ENCODE results near the gene ABHD1. TPM values are rescaled to one million over a fixed set of nuclear protein-coding genes. Genes with fewer than 3 reads are reported as not detected.
"Not testable (repeated sequence)": the region's sequence is repeated elsewhere in the genome, so short reads cannot be mapped to it uniquely, and the experiment has no call there.

Gene ABHD1
- total RNA-seq, 1 experiment from 2014 or later: not detected

DNA sequence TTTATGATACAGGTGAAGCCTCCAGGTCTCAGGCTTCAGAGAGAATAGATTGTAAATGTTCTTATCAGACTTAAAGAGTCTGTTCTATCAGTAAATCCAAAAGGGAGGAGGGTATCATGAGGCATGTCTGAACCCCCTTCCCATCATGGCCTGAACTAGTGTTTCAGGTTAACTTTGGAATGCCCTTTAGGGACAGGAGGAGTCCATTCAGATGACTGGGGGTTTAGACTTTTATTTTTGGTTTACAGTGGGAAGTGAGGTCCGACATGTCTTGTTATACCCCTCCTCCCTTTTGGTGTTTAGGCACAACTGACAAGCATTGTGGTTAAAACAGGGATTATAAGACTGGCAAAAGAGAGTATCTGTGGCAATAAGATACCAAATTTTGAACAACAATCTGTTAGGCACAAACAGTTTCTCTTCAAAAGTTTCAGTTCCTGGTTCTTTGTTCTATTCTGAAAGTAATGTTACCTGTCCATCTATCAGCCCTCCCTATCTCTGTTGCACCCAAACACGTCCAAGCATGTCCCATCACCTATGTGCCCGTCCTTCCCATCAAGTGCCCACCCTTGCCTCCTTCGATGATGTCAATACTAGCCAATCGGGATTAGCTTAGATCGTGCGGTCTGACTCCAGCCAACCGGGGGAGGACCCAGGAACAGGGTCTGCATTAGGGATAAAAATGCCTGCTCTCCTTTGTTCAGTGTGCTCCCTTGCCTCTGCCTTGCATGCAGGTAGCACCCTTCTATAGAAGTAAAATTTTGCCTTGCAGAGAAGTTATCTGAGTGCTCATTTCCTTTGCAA lies 41.5 kb downstream of the ABHD1 start:
- no peak for DNase-seq (ENCODE audit: low spot score)

DNA sequence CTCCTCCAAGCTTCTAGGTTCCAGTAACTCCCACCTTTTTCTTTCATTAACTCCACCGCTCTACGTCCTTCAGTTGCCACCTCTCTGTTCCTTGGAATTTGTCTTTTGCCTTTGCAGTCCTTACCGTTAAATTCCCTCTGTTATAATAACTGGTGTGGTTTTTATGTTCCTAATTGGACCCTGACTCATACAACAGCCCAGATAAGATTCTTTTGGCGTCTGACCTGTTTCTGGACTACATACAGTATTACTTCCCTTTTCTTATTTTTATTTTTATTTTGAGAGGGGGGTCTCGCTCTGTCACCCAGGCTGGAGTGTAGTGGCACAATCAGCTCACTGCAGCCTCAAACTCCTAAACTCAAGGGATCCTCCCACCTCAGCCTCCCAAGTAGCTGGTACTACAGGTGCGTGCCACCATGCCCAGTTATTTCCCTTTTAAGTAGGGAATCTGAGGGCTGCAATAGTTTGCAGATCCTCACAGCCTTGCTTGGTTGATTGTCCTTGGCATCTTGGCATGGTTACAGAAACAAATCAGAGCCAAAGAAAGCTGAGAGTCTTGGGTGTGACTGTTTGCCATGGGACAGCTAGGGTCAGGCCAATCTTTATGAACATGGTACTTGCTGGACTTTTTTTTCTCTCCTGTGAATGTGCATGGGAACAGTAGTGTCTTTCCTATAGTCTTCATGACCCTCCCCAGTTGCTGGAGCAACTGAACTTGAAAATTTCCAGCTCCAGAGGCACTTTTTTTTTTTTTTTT lies 47.1 kb downstream of the ABHD1 start:
- DNase-seq (ENCODE audit: low spot score): no peak

DNA sequence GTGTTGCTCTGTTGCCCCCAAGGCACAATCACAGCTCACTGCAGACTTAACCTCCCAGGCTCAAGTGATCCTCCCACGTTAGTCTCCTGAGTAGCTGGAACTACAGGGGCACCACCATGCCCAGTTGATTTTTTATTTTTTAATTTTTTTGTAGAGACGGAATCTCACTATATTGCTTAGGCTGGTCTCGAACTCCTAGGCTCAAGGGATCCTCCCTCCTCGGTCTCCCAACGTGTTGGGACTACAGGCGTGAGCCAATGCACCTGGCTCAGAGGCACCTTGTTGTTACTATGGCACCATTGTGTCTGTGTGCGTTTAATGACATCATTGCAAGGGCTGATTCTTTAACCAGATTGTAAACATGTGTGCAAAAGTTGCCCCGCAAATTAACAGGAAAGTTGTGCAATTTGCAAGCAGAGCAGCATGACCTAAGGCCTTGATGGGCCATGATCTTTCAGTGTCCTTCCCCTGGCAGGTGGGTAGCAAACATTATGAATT lies 47.8 kb downstream of the ABHD1 start:
- no peak for DNase-seq (ENCODE audit: low spot score)

DNA sequence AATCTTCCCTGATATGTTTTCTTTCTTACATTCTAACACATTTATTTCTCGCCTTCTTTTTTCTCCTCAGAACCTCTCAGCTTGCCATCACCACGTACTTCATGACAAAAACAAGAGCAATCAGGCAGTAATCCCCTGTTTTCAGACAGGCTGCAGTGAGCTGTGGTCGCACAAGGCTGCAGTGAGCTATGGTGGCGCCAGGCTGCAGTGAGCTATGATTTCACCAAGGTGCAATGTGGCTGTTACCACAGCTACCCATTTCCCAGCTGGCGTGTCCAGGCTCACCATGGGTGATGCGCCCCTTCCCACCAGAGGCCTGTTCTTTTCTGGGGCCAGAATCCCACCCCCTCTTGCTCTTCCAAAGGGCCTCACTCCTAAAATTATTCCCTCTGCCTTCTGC lies 51.0 kb downstream of the ABHD1 start:
- no peak for DNase-seq (ENCODE audit: low spot score)

DNA sequence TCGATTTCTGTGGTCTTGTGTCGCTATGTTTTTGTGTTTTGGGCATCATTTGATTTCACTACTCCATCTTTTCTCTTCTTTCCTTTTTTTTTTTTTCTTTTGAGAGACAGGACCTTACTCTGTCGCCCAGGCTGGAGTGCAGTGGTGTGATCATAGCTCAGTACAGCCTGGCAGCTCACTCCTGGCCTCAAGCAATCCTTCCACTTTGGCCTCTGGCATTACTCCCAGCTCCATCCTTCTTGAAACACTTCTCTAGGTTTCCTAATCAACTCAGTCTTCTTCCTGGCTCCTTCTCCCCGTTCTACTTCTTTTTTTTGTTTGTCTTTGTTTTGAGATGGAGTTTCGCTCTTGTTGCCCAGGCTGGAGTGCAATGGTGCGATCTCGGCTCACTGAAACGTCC lies 51.7 kb downstream of the ABHD1 start:
- no peak for DNase-seq (ENCODE audit: low spot score)

DNA sequence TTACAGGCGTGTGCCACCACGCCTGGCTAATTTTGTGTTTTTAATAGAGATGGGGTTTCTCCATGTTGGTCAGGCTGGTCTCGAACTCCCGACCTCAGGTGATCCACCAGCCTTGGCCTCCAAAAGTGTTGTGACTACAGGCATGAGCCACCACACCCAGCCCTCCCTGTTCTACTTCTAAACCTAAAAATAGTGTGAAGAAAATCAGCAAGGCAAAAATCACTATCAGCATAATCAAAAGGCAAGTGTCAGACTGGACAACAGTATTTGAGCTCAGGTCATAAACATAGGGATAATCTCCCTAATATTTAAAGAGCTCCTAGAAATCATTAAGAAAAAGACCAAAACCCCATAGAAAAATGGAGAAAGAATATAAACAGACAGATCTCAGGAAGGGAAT lies 52.2 kb downstream of the ABHD1 start:
- DNase-seq (ENCODE audit: low spot score): not testable (repeated sequence)

DNA sequence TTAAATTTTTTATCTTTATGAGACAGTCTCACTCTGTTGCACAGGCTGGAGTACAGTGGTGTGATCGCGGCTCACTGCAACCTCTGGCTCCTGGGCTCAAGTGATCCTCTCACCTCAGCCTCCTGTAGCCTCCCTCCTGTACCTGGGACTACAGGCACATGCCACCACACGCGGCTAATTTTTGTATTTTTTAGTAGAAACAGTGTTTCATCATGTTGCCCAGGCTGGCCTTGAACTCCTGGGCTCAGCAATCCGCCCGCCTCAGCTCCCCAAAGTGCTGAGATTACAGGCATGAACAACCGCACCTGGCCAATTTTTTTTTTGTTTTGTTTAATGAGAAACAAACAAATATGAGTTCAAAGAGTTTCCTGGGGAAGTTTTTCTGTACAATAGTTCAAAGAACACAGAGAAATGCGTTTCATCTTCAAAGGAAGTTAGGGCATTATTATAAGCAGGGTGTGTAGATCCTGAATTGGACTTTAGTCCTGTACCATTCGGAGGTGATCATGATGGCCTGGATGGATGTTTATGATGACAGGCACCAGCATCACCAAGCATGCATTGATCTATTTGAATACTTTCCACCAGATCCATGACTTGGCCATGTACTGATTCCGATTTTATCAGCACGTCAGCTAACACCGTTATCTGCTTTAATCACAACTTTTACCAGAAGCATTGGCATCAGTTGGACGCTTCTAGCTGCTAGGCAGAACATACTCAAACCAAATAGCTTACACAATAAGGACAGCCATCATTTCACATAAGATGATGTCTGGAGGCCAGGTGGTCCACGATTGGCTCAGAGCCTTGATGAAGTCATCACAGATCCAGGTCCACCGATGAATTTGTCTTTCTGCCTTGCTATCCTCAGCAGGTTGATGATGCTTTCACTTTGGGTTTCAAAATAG lies 54.1 kb downstream of the ABHD1 start:
- DNase-seq (ENCODE audit: low spot score): no peak

DNA sequence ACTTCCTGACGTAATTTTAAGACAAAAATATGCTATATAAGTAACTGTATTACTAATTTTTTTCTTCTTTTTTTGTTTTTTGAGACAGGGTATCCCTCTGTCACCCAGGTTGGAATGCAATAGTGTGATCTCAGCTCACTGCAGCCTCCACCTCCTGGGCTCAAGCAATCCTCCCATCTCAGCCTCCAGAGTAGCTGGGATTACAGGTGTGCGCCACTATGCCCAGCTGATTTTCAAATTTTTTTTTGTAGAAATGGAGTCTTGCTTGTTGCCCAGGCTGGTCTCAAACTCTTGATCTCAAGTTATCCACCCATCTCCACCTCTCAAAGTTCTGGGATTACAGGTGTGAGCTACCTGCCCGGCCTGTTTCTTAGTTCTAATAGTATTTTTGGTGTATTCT lies 54.9 kb downstream of the ABHD1 start:
- DNase-seq (ENCODE audit: low spot score): no peak

DNA sequence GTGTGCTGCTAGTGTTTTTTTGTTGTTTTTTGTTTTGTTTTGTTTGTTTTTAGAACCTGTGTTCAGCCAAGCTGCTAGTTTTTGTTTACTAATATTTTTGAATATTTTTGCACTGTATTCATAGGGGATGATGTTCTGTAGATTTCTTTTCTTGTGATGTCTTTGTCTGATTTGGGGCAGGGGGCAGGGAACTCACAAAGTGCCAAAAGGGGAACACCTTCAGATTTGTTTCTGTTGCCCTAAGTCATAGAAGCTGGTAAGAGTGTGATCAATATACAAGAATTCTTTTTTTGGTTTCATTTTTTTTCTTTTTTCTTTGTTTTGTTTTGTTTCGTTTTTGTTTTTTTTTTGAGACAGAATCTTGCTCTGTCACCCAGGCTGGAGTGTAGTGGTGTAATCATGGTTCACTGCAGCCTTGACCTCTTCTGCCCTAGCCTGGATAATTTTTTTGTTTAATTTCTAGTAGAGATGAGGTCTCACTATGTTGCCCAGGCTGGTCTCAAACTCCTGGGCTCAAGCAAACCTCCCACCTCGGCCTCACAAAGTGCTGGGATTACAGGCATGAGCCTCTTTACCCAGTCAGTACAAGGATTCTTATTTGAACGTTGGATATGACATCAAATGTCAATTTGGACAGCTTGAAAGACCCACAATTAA lies 55.9 kb downstream of the ABHD1 start:
- DNase-seq (ENCODE audit: low spot score): no peak

Other genes starting within 250 kb of the ABHD1 start
- 6.9 and 7.4 TPM in 2 replicates for gene MAPRE3, start 153.2 kb upstream of the ABHD1 start, total RNA-seq (2014; rRNA removed; shearing (Covaris generic))
- gene TMEM214, start 90.8 kb upstream of the ABHD1 start, total RNA-seq (2014; rRNA removed; shearing (Covaris generic)): 35.6 and 42.0 TPM in 2 replicates
- gene AGBL5, start 72.1 kb upstream of the ABHD1 start, total RNA-seq (2014; rRNA removed; shearing (Covaris generic)): 28.1 and 34.5 TPM in 2 replicates
- 107 and 127 TPM in 2 replicates for gene OST4, start 52.2 kb upstream of the ABHD1 start, total RNA-seq (2014; rRNA removed; shearing (Covaris generic))
- 0.65 and 1.1 TPM in 2 replicates for gene EMILIN1, start 45.2 kb upstream of the ABHD1 start, total RNA-seq (2014; rRNA removed; shearing (Covaris generic))
- 4.1 and 4.2 TPM in 2 replicates for gene KHK, start 37.0 kb upstream of the ABHD1 start, total RNA-seq (2014; rRNA removed; shearing (Covaris generic))
- gene CGREF1, start 4.7 kb upstream of the ABHD1 start, total RNA-seq (2014; rRNA removed; shearing (Covaris generic)): 38.2 and 42.0 TPM in 2 replicates
- 84.6 and 96.2 TPM in 2 replicates for gene PREB, start 10.8 kb downstream of the ABHD1 start, total RNA-seq (2014; rRNA removed; shearing (Covaris generic))
- not detected in 2 replicates for gene PRR30, start 15.6 kb downstream of the ABHD1 start, total RNA-seq (2014; rRNA removed; shearing (Covaris generic))
- not detected in 2 replicates for gene TCF23, start 25.2 kb downstream of the ABHD1 start, total RNA-seq (2014; rRNA removed; shearing (Covaris generic))
- gene ATRAID, start 88.2 kb downstream of the ABHD1 start, total RNA-seq (2014; rRNA removed; shearing (Covaris generic)): 75.0 and 86.6 TPM in 2 replicates
- 48.8 and 55.0 TPM in 2 replicates for gene SLC5A6, start 88.5 kb downstream of the ABHD1 start, total RNA-seq (2014; rRNA removed; shearing (Covaris generic))
- gene CAD, start 93.6 kb downstream of the ABHD1 start, total RNA-seq (2014; rRNA removed; shearing (Covaris generic)): 78.5 and 88.5 TPM in 2 replicates
- gene SLC30A3, start 139.2 kb downstream of the ABHD1 start, total RNA-seq (2014; rRNA removed; shearing (Covaris generic)): not detected in 2 replicates
- not detected in 2 replicates for gene DNAJC5G, start 151.6 kb downstream of the ABHD1 start, total RNA-seq (2014; rRNA removed; shearing (Covaris generic))
- 5.8 and 7.1 TPM in 2 replicates for gene TRIM54, start 158.6 kb downstream of the ABHD1 start, total RNA-seq (2014; rRNA removed; shearing (Covaris generic))
- 4.9 and 5.6 TPM in 2 replicates for gene UCN, start 184.6 kb downstream of the ABHD1 start, total RNA-seq (2014; rRNA removed; shearing (Covaris generic))
- gene MPV17, start 199.3 kb downstream of the ABHD1 start, total RNA-seq (2014; rRNA removed; shearing (Covaris generic)): 37.3 and 40.5 TPM in 2 replicates
- gene GTF3C2, start 232.9 kb downstream of the ABHD1 start, total RNA-seq (2014; rRNA removed; shearing (Covaris generic)): 62.4 and 65.1 TPM in 2 replicates
- gene EIF2B4, start 246.5 kb downstream of the ABHD1 start, total RNA-seq (2014; rRNA removed; shearing (Covaris generic)): 26.6 and 31.9 TPM in 2 replicates
- 72.8 and 79.9 TPM in 2 replicates for gene SNX17, start 246.8 kb downstream of the ABHD1 start, total RNA-seq (2014; rRNA removed; shearing (Covaris generic))

Measured in HT-29 (cell line).